Natural killer cell treated with Interleukin-12 subunit alpha and Interleukin-12 subunit beta and Interleukin-15 and Interleukin-18, amount 100 ng/mL, for 72 hours (primary cell): Measurements from ENCODE around the gene KIAA0825. TPM values are rescaled to one million over a fixed set of nuclear protein-coding genes. Genes with fewer than 3 reads are reported as not detected.

ENCODE experiments used
- ATAC-seq, 2 donors: fragments of 150-1000 bp; cut with Tn5 transposase in 1 of 2; sonication (Bioruptor Pico), chemical (Tn5 transposase) in 1 of 2; 2 replicates each; pipeline ENCODE4 v1.10.0; 2021
- DNase-seq: peaks from one replicate; pipeline ENCODE4 v3.0.0; 2022; ENCODE audit warnings: low spot score
- H3K27ac Mint-ChIP-seq, 2 donors: 1 replicate in 1 of 2; 2 replicates in 1 of 2; pipeline ENCODE4 v1.8.0; 2022; ENCODE audit warnings: mixed read lengths in 2 of 2, mild to moderate bottlenecking in 1 of 2, moderate library complexity in 1 of 2
- H3K27me3 Mint-ChIP-seq, 2 donors: 1 replicate in 1 of 2; 2 replicates in 1 of 2; pipeline ENCODE4 v1.8.0; 2022; ENCODE audit warnings: mixed read lengths in 2 of 2
- H3K36me3 Mint-ChIP-seq: one replicate; pipeline ENCODE4 v1.8.0; 2022; ENCODE audit warnings: mixed read lengths
- H3K4me1 Mint-ChIP-seq, 2 donors: 1 replicate in 1 of 2; 2 replicates in 1 of 2; pipeline ENCODE4 v1.8.0; 2022; ENCODE audit warnings: low read depth in 2 of 2, mixed read lengths in 2 of 2, mild to moderate bottlenecking in 1 of 2
- H3K4me3 Mint-ChIP-seq: one replicate; pipeline ENCODE4 v1.8.0; 2022; ENCODE audit warnings: mixed read lengths
- H3K9me3 Mint-ChIP-seq: 2 replicates; pipeline ENCODE4 v1.8.0; 2022; ENCODE audit warnings: mixed read lengths
- total RNA-seq, 2 donors: library from RNA; stranded (reverse); gene quantifications; one replicate each; pipeline ENCODE4 v1.2.3, GENCODE V29; 2022

Gene KIAA0825, protein sequence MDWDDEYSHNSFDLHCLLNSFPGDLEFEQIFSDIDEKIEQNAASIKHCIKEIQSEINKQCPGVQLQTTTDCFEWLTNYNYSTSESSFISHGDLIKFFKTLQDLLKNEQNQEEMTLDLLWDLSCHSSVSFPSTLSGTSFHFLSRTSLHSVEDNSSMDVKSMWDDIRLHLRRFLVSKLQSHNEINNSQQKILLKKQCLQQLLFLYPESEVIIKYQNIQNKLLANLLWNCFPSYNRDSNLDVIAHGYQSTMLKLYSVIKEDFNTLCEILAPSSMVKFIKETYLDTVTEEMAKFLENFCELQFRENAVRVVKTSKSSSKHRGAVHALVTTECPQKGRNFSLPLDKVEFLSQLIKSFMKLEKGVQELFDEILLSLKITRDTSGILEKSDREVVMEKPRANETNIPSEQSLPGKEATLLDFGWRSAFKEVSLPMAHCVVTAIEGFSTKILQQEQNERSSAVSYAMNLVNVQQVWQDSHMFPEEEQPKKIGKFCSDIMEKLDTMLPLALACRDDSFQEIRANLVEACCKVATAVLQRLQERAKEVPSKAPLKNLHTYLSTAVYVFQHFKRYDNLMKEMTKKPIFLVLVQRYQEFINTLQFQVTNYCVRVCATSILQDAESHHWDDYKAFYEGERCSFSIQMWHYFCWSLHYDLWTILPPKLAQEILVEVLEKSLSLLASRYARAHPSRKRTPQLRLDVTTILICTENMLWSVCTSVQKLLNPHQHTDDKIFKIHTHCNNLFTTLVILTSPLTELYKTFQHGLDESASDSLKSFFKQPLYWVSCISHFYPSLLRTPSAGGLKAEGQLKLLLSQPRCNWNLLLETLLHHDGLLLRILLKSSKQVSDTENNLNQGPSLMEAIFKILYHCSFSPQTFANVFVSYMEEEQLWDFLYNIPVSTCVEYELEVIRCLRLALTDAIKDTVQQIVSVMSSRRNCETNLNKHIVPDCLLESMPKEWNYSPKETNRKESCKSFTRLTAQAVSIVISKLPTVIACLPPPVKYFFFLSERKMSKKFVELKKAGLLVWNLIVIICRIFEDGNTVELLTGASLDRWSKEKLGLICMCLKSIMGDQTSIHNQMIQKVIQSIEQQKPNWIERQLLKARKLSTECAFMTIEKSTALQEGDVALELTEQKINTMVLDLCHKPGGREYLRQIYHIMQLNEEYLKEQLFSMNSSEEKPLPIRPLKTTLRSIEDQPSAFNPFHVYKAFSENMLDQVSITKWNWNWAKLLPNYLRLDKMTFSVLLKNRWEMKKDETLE (N-terminal part only)
- 1 to 10 TPM; 5.2 to 6.2 TPM for total RNA-seq

DNA sequence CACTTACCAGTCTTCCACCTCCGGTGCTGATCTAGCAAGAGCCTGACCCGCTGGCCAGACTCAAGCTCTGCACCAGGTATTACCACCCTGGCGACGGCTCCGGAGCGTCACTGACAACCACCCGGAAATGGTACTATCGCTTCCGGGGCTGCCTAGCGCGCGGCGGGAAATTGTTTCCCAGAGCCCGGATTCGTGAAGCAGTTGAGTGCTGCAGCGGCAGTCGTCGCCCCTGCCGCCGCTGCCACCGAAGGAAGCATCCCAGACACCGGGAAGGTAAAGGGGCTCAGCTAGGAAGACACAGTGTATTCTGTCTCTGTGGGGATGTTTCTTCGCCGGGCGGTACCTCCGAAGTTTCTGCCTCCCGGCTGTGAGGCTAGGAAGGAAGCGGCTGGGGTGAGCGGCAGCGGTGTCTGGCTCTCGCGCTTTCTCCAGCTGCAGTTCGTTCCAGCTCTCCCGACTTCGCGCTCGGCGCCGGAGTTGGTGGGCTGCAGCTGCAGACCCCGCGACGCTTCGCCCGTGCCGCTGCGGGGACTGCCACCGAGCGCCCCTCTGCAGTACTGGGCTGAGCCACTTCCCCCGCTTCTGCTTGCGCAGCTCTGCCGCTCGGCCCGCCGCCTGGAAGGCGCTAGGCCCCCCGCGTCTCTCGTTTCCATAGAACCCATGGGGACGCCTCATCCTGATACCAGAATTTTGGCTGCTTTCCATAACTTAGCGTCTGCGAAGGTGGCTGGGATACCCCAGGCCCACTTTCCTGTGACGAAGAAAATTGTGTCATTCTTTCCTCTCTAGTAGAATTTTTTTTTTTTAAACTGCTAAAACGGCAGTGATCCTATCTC, at the start of gene KIAA0825, which contains the start of gene SLF1:
KIAA0825 (minus strand) TSS at position 112 of the 836 bp plus-strand sequence. CDS start 81,478 bp downstream, outside the sequence.
SLF1 (plus strand) TSS at position 177 of the 836 bp plus-strand sequence. CDS start 10,142 bp downstream, outside the sequence.
- ATAC-seq (peak; percentile 97), DNase-seq (peak; percentile 91)
- peaks cover 38 to 43% of the 10 kb centered on the region in 2 donors for H3K4me1 Mint-ChIP-seq
- H3K27me3 Mint-ChIP-seq = no peaks in the 10 kb centered on the region
- peaks cover 17% of the 10 kb centered on the region for H3K36me3 Mint-ChIP-seq
- peak within 1 kb of the TSS; percentile 71 to 79 for H3K27ac Mint-ChIP-seq
- H3K9me3 Mint-ChIP-seq = no peaks in the 10 kb centered on the region
- peak within 1 kb of the TSS; percentile 96 for H3K4me3 Mint-ChIP-seq

DNA sequence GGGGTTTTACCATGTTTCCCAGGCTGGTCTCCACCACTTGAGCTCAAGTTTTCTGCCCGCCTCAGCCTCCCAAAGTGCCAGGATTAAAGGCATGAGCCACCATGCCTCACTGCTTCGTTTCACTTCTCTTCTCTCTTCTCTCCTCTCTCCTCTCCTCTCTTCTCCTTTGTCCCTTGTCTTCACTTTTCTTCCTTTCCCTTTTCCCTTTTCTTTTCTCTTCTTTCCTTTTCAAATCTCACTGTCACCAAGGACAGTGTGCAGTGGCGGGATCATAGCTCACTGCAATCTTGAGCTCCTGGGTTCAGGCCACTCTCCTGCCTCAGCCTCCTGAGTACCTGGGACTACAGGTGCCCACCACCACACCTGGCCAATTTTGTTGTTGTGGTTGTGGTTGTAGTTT, 49.5 kb upstream of the KIAA0825 start:
- H3K9me3 Mint-ChIP-seq = no peaks in the 10 kb centered on the region
- peaks cover 30% of the 10 kb centered on the region for H3K36me3 Mint-ChIP-seq
- peaks cover 0 to 3% of the 10 kb centered on the region in 2 donors for H3K4me1 Mint-ChIP-seq
- H3K27me3 Mint-ChIP-seq = no peaks in the 10 kb centered on the region
- no peak overlapping the region for H3K27ac Mint-ChIP-seq
- no peak overlapping the region for H3K4me3 Mint-ChIP-seq
- DNase-seq (no peak), ATAC-seq (no peak)

DNA sequence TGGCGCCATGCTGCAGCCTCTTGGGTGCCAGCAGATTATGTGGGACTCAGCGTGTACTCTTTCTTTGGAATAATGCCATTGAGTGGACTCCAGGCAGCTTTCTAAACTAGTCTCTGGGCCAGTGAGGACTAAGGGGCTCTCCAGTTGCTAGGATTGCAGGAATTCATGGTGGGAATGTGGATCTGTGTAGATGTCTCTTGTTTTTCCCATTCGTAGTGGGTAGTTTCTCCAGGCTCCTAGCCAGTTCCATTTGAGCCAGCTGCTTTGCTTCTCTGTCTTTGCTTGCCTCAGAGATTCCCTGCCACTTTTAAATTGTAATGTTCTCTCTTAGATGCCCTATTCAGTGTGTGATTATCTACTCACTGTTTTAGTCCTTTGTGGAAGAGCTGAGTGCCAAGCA, 42.7 kb upstream of the KIAA0825 start:
- peaks cover 15% of the 10 kb centered on the region for H3K9me3 Mint-ChIP-seq
- H3K36me3 Mint-ChIP-seq = peaks cover 35% of the 10 kb centered on the region
- ATAC-seq (no peak), DNase-seq (no peak)
- H3K4me1 Mint-ChIP-seq = peaks cover 0 to 6% of the 10 kb centered on the region in 2 donors
- H3K4me3 Mint-ChIP-seq = no peak overlapping the region
- no peak overlapping the region for H3K27ac Mint-ChIP-seq
- H3K27me3 Mint-ChIP-seq = no peaks in the 10 kb centered on the region

DNA sequence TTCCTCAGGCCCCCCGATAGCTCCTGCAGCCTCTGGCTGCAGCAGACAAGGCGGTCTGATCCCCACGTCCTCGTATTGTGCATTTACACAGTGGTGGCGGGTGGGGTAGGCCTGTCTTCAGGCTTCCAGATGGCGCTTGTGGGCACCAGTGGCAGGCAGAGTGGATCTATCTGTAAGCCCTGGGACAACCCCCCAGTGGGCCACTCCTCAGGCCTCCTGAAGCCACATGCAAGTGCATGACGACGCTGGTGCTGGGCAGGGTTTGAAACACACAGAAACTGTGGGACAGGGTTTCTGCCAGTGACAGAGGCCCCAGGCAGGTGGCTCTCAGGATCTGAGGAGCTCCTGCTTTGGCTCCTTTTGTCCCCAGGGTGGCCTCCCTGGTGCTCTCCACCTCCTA, 42.1 kb upstream of the KIAA0825 start:
- no peak overlapping the region for H3K4me3 Mint-ChIP-seq
- no peak for ATAC-seq
- DNase-seq = no peak
- H3K27me3 Mint-ChIP-seq = no peaks in the 10 kb centered on the region
- peaks cover 0 to 6% of the 10 kb centered on the region in 2 donors for H3K4me1 Mint-ChIP-seq
- H3K27ac Mint-ChIP-seq = no peak overlapping the region
- H3K9me3 Mint-ChIP-seq = peaks cover 15% of the 10 kb centered on the region
- peaks cover 41% of the 10 kb centered on the region for H3K36me3 Mint-ChIP-seq

DNA sequence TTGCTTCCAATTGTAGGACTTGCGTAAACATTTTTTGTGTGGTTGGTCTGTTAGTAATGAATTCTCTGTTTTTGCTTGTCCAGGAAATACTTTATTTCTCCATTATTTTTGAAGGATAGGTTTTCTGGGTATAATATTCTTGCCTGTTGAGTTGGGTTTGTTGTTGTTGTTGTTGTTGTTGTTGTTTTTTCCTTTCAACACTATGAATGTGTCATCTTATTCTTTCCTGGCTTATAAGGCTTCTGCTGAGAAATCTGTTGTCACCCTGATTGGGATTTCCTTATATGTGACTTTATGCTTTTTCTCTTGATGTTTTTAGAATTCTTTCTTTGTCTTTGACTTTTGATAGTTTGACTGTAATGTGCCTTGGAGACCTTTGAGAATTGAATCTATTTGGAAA, 39.9 kb upstream of the KIAA0825 start:
- Mint-ChIP-seq H3K36me3 (peaks cover 57% of the 10 kb centered on the region), H3K27ac (no peak overlapping the region), H3K4me3 (no peak overlapping the region), H3K4me1 (peaks cover 0 to 11% of the 10 kb centered on the region in 2 donors), H3K9me3 (peaks cover 18% of the 10 kb centered on the region), H3K27me3 (no peaks in the 10 kb centered on the region)
- no peak for DNase-seq
- no peak for ATAC-seq

DNA sequence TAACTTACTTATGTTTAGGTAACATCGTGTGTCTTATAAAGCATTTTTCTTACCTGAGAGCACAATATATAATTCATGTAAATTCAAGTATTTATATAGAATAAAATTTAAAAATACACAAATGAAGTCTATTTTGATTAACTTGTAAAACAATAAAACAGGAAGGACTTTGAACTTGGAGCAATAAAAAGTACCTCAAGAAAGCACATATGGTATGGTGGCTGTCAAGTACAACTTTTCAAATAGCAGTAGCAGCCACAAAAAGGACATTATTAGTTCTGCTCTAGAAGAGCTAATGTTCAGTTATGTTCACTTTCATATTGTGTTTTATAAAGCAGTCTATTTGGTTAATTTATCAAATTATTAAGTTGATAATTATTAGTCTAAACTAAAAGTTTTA, 31.5 kb upstream of the KIAA0825 start:
- Mint-ChIP-seq H3K36me3 (peaks cover 24% of the 10 kb centered on the region), H3K9me3 (no peaks in the 10 kb centered on the region), H3K27me3 (no peaks in the 10 kb centered on the region), H3K4me1 (peaks cover 6 to 10% of the 10 kb centered on the region in 2 donors), H3K4me3 (no peak overlapping the region), H3K27ac (no peak overlapping the region)
- ATAC-seq (no peak), DNase-seq (no peak)

DNA sequence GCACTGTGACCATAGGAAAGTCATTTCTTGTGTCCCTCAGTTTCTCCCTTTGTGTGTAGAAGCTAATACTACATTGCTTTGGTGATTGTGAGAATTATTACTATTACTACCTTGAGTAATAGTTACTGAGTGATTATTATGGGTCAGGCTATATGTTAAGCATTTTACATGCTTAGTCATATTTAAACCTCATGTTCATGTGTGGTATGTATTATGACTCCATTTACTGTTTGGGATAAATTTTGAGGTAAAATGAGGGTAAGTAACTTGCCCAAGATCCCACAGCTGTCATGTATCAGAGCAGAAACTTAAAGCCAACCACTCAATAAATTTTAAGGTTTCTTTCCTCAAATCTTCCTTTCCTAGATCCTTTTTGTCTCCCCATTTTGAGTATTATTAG, 28.4 kb upstream of the KIAA0825 start:
- no peaks in the 10 kb centered on the region for H3K9me3 Mint-ChIP-seq
- ATAC-seq (peak in 1 of 2 donors; percentile 57), DNase-seq (no peak)
- no peak overlapping the region for H3K4me3 Mint-ChIP-seq
- H3K4me1 Mint-ChIP-seq = peaks cover 16 to 17% of the 10 kb centered on the region in 2 donors
- no peaks in the 10 kb centered on the region for H3K27me3 Mint-ChIP-seq
- H3K36me3 Mint-ChIP-seq = peaks cover 15% of the 10 kb centered on the region
- H3K27ac Mint-ChIP-seq = peak overlapping the region in 1 of 2 donors; percentile 8

DNA sequence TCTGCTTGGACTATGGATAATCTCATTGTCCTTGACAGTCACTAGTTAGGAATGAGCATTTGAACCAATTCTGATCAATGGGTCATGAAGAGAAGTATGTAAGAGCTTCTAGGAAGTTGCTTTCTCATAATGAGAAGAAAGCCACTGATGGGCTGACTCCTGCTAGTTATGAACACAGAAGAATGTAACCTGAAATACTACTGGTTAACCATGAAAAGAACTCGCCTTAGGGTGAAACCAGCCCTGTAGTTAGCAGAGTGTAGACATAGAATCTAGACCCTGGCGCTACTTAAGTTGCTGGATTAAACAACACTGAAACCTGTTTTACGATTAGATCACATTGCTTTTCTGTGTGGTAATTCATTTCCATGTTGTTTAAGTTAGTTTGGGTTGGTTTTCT, 26.6 kb upstream of the KIAA0825 start:
- Mint-ChIP-seq H3K36me3 (peaks cover 31% of the 10 kb centered on the region), H3K9me3 (peaks cover 6% of the 10 kb centered on the region)

DNA sequence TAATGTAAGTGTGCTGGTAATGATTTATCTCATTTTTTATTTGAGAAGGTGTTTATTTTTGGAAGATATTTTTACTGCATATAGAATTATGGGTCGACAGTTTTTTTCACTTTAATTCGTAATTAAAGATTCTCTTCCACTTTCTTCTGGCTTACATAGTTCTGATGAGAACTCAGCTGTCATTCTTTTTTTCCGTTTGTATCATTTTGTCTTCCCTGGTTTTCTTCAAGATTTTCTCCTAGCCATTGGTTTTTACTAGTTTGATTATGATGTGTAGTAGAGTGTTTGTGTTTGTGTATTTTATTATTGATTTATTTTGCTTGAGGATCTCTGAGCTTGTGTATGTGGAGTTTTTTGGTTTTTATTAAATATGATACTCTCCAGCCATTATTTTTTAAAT, 21.8 kb upstream of the KIAA0825 start:
- DNase-seq (no peak), ATAC-seq (no peak)
- Mint-ChIP-seq H3K9me3 (peaks cover 14% of the 10 kb centered on the region), H3K4me3 (no peak overlapping the region), H3K36me3 (peaks cover 58% of the 10 kb centered on the region), H3K4me1 (peaks cover 29 to 33% of the 10 kb centered on the region in 2 donors), H3K27me3 (no peaks in the 10 kb centered on the region), H3K27ac (peak overlapping the region in 1 of 2 donors; percentile 28)

More for the DNA sequence above, 26.6 kb upstream of the KIAA0825 start:
- peak overlapping the region; percentile 1 to 23 for H3K27ac Mint-ChIP-seq
- no peak for DNase-seq
- no peaks in the 10 kb centered on the region for H3K27me3 Mint-ChIP-seq
- no peak overlapping the region for H3K4me3 Mint-ChIP-seq
- peak in 1 of 2 donors; percentile 51 for ATAC-seq
- H3K4me1 Mint-ChIP-seq = peaks cover 19 to 21% of the 10 kb centered on the region in 2 donors

DNA sequence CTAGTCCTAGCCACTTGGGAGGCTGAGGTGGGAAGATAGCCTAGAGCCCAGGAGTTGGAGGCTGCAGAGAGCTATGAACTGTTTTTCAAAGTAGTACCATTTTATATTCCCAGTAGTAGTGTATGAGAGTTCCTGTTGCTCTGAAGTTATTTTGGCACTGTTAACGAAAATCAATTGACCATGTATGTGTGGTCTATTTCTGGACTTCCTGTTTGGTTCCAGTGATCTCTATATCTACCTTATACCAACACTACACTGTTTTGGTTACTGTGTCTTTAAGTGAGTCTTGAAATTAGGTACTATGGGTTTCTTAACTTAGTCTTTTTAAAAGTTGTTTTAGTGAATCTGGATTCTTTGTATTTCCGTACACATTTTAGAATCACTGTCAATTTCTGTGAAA, 13.6 kb upstream of the KIAA0825 start:
- Mint-ChIP-seq H3K9me3 (peaks cover 4% of the 10 kb centered on the region), H3K27me3 (no peaks in the 10 kb centered on the region), H3K4me3 (no peak overlapping the region), H3K27ac (peak overlapping the region in 1 of 2 donors; percentile 78), H3K4me1 (peaks cover 22 to 31% of the 10 kb centered on the region in 2 donors), H3K36me3 (peaks cover 40% of the 10 kb centered on the region)
- DNase-seq (no peak), ATAC-seq (no peak)

DNA sequence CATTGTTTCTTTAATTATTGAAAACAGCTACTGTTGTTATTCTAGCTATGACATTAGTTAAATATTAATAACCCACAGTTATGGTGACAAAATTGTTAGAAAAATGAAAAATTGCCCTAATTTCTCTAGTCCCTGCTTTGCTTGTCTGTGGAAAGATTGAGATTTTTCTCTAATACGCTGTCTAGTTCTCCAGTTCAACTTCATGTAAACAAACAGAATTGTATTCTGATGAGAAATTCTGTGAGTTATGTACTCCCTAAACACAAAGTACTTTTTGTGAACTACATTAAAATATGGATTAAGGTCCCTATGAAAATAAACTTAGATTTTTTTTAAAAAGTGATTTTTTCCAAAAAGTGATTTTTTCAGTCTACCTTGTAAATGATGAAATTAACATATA, 8.8 kb upstream of the KIAA0825 start:
- Mint-ChIP-seq H3K4me1 (peaks cover 15 to 26% of the 10 kb centered on the region in 2 donors), H3K9me3 (no peaks in the 10 kb centered on the region), H3K4me3 (no peak overlapping the region), H3K27me3 (no peaks in the 10 kb centered on the region), H3K27ac (no peak overlapping the region), H3K36me3 (peaks cover 15% of the 10 kb centered on the region)
- DNase-seq = no peak
- no peak for ATAC-seq

DNA sequence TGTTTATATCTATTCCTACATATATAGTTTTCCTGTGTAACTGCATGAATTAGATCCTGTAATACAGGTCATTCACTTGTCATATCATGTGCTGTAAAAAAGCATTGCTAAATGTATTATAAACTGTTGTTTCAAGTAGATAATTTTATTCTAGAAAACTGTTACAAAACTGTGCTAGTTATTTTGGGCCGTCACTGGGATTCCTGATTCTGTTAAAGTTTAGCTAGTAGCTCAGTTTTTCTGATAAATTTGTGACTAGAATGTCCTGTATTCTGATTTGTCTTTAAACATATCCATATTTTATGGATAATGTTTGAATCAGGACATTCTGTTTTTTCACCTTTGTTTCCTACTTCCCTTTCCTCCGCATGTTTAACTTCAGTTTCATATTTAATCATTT, 5.5 kb upstream of the KIAA0825 start:
- DNase-seq = no peak
- Mint-ChIP-seq H3K27ac (peak overlapping the region in 1 of 2 donors; percentile 7), H3K27me3 (no peaks in the 10 kb centered on the region), H3K36me3 (peaks cover 13% of the 10 kb centered on the region), H3K4me1 (peaks cover 29 to 35% of the 10 kb centered on the region in 2 donors), H3K4me3 (peak overlapping the region; percentile 38), H3K9me3 (no peaks in the 10 kb centered on the region)
- no peak for ATAC-seq
